ENCODE results near the gene KIF24. TPM values are rescaled to one million over a fixed set of nuclear protein-coding genes. Genes with fewer than 3 reads are reported as not detected.
"Not testable (repeated sequence)": the region's sequence is repeated elsewhere in the genome, so short reads cannot be mapped to it uniquely, and the experiment has no call there.

Gene KIF24
- total RNA-seq, 4 donors from 2014 or later = 1.7 to 7.8 (median 4.6) TPM

DNA sequence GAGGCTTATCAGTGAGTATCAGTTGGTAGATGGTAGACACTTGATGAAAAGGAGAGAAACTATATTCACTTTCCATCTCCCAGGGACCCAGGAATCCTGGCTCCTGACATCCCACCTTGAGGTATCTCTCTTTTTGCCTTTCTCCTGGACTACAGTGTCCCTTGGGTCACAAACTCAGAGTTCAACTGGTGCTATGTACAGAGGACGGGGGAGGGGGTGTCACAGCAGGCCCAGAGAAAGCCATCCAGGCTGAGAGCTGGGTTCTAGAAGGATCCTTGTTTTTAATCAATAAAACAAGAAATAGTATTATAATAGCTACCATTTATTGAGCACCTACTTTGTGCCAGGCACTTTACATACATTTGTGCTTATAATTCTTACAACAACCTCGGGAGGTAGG, 37.3 kb upstream of the KIF24 start:
- no peak for TF ChIP-seq POLR2A (IDR thresholded peaks at IDR 0.05)
- TF ChIP-seq, protein P1, sequence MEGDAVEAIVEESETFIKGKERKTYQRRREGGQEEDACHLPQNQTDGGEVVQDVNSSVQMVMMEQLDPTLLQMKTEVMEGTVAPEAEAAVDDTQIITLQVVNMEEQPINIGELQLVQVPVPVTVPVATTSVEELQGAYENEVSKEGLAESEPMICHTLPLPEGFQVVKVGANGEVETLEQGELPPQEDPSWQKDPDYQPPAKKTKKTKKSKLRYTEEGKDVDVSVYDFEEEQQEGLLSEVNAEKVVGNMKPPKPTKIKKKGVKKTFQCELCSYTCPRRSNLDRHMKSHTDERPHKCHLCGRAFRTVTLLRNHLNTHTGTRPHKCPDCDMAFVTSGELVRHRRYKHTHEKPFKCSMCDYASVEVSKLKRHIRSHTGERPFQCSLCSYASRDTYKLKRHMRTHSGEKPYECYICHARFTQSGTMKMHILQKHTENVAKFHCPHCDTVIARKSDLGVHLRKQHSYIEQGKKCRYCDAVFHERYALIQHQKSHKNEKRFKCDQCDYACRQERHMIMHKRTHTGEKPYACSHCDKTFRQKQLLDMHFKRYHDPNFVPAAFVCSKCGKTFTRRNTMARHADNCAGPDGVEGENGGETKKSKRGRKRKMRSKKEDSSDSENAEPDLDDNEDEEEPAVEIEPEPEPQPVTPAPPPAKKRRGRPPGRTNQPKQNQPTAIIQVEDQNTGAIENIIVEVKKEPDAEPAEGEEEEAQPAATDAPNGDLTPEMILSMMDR (IDR thresholded peaks at IDR 0.05) = no peak
- Histone ChIP-seq H3K9me3 (no peaks in the 10 kb centered on the region), H3K27me3 (no peaks in the 10 kb centered on the region), H3K4me3 (replicated peaks in 1 of 3) (no peak overlapping the region), H3K27ac (no peak overlapping the region), H3K4me1 (no peaks in the 10 kb centered on the region), H3K36me3 (no peaks in the 10 kb centered on the region)
- 90% methylated on average over 2 of the region's 2 CpGs for WGBS, 2 donors
- intact Hi-C loops (cut with DNase I) = no loop called here
- no peak for DNase-seq

DNA sequence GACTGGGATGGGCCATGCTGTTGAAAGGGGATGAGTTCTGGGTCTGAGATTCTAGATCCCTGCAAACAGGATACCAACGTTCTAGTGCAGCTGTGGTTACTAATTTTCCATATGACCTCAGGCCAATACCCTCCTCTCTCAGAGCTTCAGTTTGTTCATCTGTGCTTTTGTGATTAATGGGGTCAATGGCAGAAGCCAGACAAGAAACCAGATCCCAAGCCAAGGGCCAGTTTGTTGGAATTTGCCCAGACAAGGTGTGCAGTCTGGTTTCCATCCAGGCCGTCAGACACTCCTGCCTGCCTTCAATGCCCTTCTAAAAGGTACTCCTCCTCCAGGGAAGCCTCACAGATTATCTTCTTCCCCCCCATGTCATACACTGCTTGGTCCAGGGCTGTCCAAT, 36.2 kb upstream of the KIF24 start:
- H3K27ac ChIP-seq = no peak overlapping the region
- no peaks in the 10 kb centered on the region for H3K27me3 ChIP-seq
- no peaks in the 10 kb centered on the region for H3K9me3 ChIP-seq
- DNase-seq = no peak
- intact Hi-C loops (cut with DNase I) = no loop called here
- TF ChIP-seq POLR2A (IDR thresholded peaks at IDR 0.05) = no peak
- TF ChIP-seq, protein P1 (IDR thresholded peaks at IDR 0.05) = no peak
- H3K4me1 ChIP-seq = no peaks in the 10 kb centered on the region
- no peak overlapping the region for H3K4me3 ChIP-seq (replicated peaks in 1 of 3)
- 81 to 88% methylated on average over 2 of the region's 2 CpGs for WGBS, 2 donors
- H3K36me3 ChIP-seq = no peaks in the 10 kb centered on the region

DNA sequence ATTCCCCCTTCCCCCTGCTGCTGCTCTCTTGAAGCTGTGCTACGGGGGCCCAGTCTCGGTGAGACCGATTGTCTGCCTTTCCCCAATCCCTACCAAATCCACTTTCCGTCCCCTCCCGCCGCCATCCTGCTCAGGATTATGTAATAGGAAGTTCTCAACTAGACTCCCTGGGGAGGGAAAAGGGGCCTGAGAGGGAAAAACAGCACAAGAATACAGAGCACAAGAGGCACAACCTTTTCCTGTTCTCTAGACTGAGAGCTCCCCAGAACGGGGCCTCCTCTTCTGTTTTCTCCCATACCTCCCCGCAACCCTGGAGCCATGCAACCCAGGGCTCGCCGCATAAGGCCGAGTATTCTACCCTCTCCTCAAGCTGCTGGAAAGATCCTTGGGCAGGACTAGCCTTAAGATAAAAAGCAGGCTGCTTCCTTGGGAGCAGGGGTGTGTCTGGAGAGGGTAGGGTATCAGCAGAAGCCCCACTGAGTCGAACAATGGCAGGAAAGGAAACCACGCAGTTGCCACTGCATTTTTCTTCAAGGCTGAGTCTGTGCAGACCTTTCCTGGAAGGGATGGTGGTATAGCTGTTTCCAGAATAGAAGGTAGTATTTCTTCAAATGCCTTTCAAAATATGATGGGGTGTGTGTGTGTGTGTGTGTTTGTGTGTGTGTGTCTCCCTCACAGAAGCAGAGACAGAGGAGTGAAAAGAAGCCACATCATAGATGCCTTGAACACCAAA, 34.7 kb upstream of the KIF24 start:
- 47 to 55% methylated on average over 13 of the region's 13 CpGs for WGBS, 2 donors
- no peak for DNase-seq
- no peak overlapping the region for H3K27ac ChIP-seq
- no peaks in the 10 kb centered on the region for H3K9me3 ChIP-seq
- H3K4me3 ChIP-seq (replicated peaks in 1 of 3) = no peak overlapping the region
- intact Hi-C loops (cut with DNase I) = no loop called here
- no peaks in the 10 kb centered on the region for H3K36me3 ChIP-seq
- TF ChIP-seq POLR2A (IDR thresholded peaks at IDR 0.05) = no peak
- TF ChIP-seq, protein P1 (IDR thresholded peaks at IDR 0.05) = no peak
- H3K4me1 ChIP-seq = no peaks in the 10 kb centered on the region
- H3K27me3 ChIP-seq = no peaks in the 10 kb centered on the region

DNA sequence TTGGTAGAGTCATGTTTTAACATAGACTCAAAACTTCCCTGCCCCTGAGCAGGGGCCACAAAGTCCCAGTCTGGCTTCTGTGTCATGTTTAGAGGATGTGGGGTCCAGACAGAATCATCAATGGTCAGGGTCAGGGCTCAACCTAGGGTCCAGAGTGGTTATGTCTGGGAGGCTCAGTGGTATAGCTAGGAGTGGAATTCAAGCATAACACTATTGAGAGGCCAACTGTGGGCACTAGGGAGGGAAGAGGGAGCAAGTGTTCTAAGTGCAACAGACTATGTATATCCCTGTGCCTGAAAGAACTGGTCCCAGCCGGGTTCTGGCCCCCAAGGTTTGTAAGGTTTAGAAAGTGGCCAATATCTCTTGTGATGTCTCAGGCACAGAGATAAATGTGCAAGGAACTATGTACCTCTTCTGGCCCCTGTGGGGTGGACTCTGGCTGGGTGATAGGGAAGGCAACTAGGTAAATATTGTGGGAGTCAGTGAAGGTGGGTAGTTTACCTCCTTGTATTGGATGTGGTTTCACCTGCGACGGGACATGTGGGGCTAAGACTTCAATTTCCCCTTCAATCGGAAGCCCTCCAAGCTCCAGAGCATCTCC, 33.6 kb upstream of the KIF24 start:
- H3K27me3 ChIP-seq = no peaks in the 10 kb centered on the region
- intact Hi-C loops (cut with DNase I) = no loop called here
- 75 to 92% methylated on average over 4 of the region's 4 CpGs for WGBS, 2 donors
- no peak for DNase-seq
- H3K4me3 ChIP-seq (replicated peaks in 1 of 3) = no peak overlapping the region
- no peak overlapping the region for H3K27ac ChIP-seq
- H3K4me1 ChIP-seq = no peaks in the 10 kb centered on the region
- H3K9me3 ChIP-seq = no peaks in the 10 kb centered on the region
- TF ChIP-seq, protein P1 (IDR thresholded peaks at IDR 0.05) = no peak
- no peak for TF ChIP-seq POLR2A (IDR thresholded peaks at IDR 0.05)
- no peaks in the 10 kb centered on the region for H3K36me3 ChIP-seq

DNA sequence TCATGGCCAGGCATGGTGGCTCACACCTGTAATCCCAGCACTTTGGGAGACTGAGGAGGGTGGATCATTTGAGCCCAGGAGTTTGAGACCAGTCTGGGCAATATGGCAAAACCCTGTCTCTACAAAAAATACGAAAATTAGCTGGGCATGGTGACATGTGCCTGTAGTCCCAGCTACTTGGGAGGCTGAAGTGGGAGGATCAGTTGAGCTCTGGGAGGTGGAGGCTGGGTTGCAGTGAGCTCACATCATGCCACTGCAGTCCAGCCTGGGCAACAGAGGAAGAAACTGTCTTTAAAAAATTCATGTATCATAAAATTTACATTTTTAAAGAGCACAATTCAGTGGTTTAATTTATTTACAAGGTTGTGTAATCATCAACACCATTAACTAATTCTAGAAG, 23.9 kb upstream of the KIF24 start:
- intact Hi-C loops (cut with DNase I); H3K36me3 ChIP-seq; H3K27ac ChIP-seq; H3K9me3 ChIP-seq; H3K4me3 ChIP-seq (replicated peaks in 1 of 3); H3K27me3 ChIP-seq; DNase-seq; H3K4me1 ChIP-seq: not testable (repeated sequence)
- 96 to 100% methylated on average over 1 of the region's 1 CpG for WGBS, 2 donors

DNA sequence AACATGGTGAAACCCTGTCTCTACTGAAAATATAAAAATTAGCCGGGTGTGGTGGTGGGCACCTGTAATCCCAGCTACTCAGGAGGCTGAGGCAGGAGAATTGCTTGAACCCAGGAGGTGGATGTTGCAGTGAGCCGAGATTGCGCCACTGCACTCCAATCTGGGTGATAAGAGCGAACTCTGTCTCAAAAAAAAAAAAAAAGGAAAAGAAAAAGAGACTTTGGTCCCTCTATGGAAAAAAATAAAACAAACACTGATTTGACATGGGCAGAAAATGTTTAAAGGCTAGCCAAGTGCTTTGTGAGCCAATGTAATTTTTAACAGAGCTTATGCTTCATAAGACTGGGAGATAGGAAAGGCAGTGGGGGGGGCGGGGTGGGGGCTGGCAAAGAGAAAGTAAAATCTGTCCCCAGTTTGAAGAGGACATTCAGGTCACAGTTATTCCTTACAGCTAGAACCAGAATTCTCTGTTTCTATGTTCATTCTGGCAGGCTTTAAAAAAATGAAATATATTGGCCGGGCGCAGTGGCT, 23.1 kb upstream of the KIF24 start:
- H3K27ac ChIP-seq; H3K27me3 ChIP-seq; H3K4me3 ChIP-seq (replicated peaks in 1 of 3); H3K9me3 ChIP-seq; H3K4me1 ChIP-seq; DNase-seq; H3K36me3 ChIP-seq; intact Hi-C loops (cut with DNase I): not testable (repeated sequence)
- 83 to 87% methylated on average over 7 of the region's 7 CpGs for WGBS, 2 donors

All from thyroid gland (tissue), 4 donors.